GM21526 (cell line): ENCODE results near the gene CXXC5.

Experiments used
- ATAC-seq: cut with Tn5 transposase; IDR thresholded peaks from one replicate; pipeline ENCODE4 v1.9.1; 2021; ENCODE audit warnings: moderate library complexity; ENCODE audit not compliant: unreplicated experiment, low FRiP score

Gene CXXC5

GRCh38 chr5:139638090-139638735 lies 9.9 kb upstream of the CXXC5 start:
- no peak for ATAC-seq

GRCh38 chr5:139638736-139639618 lies 9.2 kb upstream of the CXXC5 start:
- ATAC-seq = no peak

- no peak for ATAC-seq
Observed at GRCh38 chr5:139639619-139640380, 8.3 kb upstream of the CXXC5 start.

- ATAC-seq = no peak
Observed at GRCh38 chr5:139640421-139641115, 7.6 kb upstream of the CXXC5 start.

DNA sequence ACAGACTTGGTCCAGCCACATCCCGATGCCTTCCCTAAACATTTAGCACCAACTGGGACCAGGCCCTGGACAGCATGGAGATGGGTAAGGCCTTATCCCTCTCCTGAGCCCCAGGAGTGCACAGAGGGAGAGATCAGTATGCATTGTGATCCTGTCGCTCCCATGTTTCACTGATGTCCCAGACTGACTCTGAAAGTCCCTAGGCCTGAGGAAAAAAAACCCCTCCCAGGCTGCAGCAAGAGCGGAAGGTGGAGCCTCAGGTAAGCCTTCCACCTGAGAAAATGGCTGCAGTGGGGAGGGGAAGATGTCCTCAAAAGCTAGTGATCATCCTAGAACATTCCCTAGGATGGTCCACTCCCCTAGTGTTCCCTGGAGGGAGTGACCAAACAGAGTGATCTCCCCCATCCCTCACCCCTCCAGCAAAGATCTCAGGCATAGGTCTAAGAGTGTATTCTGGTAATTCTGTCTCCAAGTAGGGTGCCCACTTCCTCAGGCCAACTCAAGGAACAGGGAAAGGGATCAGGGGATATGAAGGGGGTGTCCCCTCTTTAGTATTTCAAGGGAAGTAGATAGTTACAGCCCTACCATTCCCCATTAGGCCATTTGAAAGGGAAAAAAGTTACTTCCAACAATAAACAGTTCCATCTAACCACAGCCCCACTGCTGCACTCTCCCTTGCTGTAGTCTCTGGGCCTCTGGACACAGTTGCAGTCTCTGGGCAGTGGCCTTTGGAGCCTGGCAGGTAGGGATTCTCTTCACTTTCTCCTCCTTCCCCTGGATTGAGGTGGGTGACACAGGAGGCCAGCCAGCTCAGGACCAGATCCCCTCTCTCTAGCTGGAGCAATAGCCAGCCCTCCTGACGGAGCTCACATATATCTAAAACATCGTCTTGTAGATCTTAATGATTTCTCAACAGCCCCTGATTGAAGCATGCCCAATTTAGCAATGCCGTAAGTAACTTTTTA lies 6.8 kb upstream of the CXXC5 start:
- ATAC-seq = no peak

- ATAC-seq = no peak
Observed at GRCh38 chr5:139642213-139642612, 5.9 kb upstream of the CXXC5 start.

DNA sequence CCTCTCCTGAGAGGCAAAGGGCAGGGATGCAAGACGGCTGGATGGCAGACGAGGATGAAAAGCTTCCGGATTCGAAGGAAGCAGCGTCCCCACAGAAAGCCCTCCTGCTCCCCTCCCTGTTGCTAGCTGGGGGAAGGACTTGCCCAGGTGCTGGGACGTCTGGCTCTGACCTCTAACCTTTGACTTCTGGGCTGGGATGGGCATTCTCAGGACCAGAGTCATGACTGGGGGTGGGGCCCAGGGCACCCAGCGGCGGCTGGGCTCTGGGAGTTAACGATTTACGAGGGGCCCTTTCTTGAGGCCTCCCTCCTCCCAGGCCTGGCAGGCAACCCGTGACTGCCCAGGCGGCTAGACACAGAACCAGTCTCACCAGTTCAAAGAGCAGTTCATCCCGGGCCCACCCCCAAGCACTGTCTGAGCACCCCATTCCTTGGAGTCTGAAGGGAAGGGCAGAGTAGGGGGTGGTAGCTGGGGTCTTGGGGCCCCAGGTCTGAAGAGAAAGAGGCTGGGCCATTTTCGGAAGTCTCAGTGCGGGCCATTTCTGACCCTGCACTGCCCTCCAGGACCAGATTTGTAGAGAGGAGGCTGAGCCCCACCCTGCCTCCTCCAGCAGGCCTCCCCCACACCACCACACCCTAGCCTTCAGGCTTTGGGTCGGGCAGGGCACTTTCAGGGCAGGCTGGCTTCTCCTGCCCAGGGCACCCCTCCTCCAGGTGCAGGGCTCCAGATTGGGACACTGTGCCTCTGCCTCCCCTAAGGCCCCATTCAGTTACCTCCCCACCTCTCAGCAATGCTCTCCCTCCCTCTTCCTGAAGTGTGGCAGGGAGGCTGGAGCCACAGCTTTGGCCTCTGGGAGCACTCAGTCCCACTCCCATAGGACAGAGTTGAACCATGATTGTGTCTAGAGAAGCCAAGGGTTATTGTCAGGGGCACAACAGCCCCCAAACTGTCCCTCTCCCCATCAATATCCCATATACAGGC lies 5.0 kb upstream of the CXXC5 start:
- no peak for ATAC-seq

GRCh38 chr5:139644001-139644456 lies 4.1 kb upstream of the CXXC5 start:
- no peak for ATAC-seq

DNA sequence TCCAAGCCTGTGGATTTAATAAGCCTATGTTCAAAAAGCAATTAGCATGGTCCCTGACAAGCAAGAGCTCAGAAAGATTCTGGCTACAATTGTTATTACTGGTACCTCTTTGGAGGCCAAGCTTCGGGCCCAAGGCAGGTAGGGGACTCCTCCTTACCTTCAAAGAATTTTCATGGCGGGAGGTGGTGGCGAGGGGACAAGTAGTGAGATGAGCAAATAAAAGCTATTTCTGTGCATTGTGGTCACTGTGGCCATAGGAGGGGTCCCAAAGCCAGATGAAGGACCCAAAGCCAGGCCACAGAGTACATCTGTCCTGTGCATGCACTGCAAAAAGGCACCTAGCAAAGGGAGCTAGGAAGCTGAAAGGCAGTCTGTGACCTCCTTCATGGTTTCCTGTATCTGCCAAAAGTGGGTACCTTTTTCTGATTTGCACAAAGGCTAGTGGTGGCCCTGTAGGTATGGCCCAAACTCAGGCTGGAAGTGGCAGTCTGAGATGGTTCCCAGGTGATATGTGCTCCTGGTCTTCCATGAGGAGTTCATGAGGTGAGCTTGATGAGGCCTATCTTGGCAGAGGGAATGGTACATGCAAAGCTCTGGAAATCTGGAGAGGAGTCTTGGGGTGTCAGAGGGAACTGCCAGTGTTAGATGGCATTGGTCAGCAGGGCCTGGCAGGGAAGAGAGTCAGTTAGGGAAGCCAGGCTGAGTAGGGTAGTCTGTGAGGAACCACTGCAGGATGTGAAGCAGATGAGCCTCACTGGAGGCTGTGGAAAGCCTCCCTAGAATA lies 3.3 kb upstream of the CXXC5 start:
- no peak for ATAC-seq

DNA sequence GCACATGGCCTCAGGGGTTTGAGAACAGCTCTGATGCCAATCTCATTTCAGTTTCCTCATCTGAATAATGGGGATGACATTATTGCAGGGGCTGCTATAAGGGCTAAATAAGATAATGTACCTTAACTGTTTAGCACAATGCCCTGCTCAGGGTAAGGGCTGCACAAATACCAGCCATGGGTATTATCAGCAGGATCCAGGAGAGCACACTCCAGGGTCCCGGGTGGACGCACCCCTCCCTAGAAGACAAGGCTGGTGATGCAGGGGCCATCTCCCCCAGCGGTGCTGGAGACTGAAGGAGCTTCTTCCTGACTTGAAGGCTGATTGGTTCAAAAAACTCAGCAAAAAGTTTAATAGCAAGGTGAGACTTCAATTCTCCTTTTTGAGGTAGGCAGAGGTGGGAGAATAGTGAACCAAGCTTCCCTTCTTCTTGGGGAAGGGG lies 2.7 kb upstream of the CXXC5 start:
- no peak for ATAC-seq

DNA sequence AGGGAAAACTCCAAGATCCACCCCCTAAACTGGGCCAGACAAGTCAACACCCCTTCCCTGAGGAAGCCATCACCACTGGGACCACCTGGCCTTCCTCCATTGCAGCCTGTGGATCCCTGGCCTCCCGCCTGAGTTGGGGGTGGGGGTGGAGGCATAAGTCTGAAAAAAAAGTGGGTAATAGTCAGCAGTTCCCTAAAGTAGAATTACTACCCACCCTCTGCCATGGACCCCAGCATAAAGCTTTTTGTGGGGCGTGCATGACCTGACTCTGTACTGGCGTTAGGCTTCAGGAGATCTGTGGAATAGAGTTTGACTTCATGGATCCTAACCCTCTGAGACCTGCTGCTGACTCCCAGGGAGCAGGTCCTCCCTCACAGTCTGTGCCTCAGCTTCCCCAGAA lies 2.0 kb upstream of the CXXC5 start:
- ATAC-seq = no peak

DNA sequence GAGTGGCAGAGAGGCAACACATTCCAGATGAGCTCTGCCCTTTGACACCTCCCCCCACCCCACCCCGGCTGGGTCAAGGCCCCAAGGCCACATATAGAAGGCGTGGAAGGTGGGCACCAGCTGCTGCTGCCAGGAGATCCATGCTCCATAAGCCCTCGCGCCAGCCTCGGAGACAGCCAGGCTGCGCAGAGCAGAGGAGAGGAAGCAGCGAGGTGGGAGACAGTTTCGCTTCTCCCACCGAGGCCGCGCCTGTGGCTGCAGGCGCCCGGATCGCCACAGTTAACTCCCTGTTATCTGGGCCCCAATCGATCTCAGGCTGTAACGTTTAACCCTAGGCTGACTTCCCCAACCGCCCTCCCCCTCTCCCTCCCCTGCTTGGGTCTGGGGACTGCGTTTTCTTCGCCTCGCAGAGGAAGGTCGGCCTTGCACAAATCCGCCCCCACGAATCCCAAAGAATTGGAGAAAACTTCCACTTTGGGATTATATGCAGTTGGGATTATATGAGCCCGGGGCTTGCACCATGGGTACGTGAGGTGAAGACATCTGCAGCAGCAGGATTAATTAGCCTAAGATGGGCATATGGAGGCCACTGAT lies 1.1 kb upstream of the CXXC5 start:
- ATAC-seq = no peak

GRCh38 chr5:139647506-139648204 lies 494 bp upstream of the CXXC5 start:
- ATAC-seq = no peak

- ATAC-seq = no peak
Observed at GRCh38 chr5:139649082-139649991, 1.2 kb downstream of the CXXC5 start.

- no peak for ATAC-seq
Observed at GRCh38 chr5:139650031-139650688, 2.0 kb downstream of the CXXC5 start.
